ENCODE results near the gene PDZK1IP1.

PDZK1IP1 gene, protein sequence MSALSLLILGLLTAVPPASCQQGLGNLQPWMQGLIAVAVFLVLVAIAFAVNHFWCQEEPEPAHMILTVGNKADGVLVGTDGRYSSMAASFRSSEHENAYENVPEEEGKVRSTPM

DNA sequence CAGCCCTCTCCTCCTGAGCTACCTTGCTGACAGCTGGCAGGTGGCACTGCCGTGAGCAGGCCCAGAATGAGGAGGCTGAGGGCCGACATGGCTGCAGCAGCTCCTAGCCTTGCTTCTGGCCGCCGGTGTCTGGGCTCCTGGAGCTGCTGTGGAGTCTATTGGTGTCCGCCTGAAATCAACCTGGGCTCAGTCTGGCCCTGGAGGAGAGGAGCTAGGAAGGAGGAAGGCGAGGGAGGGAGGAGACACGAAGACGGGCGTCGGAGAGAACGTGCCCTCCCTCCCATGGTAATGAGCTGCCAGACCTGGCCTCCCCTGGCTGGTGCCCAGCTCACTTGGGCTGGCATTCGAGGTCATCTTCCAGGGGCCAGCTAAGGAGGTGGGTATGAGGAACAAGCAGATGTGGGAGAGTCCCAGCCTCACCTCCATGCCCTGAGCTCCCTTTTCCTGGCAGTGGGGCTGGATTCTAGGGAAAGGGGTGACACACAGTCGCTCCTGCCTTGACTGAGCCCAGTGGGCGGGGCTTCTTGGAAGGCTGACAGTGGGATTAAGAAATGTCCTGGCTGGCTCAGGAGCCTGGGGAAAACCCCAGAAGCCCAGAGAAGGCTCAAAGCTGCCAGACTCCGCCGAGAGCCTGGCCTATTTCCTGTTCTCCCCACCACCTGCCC lies at the start of gene PDZK1IP1:
Gene PDZK1IP1 (minus strand): TSS at position 193 of the 665 bp plus-strand sequence. CDS start 104 bp downstream, at position 89.
- Mint-ChIP-seq H3K4me3 (no peak within 1 kb of the TSS), H3K27ac (no peak within 1 kb of the TSS), H3K4me1 (no peaks in the 10 kb centered on the region), H3K27me3 (peaks cover 32% of the 10 kb centered on the region), H3K9me3 (no peaks in the 10 kb centered on the region), H3K36me3 (no peaks in the 10 kb centered on the region)
- CTCF ChIA-PET: interaction anchor here (0.7 to 9.0 kb wide), 5 partner anchors 9 to 244 kb away, joined by 3 to 102 read pairs (median 4); no protein-coding TSS in a partner anchor
- DNase-seq: no peak

DNA sequence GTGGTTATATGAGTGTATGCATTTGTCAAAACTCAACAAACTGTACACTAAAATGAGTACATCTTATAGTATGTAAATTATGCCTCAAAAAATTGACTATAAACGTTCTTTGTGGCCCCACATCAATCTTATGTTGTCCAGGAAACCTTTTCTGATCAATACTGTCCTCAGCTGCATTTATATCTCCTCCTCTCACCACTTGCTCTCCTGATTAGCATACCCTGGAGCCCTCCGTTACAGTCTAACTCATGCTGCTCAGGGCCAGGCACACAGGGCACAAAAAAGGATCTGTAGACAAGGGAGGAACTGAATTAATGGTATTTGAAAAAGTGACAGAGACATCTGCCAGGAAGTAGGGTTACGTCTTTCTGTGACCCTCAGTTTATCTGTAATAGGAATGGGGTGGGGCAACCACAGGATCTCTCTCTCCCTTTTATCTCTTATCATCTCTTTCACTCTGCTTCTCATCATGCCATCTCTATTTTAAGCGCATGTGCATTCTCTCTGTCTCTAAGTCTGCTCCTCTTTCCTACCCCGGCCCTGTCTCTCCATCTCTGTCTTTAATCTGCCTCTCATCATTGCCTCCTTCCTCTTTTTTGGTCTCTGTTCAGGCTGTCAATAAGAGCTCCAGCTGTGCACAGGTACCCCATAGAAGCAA lies 49.2 kb upstream of the PDZK1IP1 start:
- Mint-ChIP-seq H3K4me3 (no peak overlapping the region), H3K36me3 (no peaks in the 10 kb centered on the region), H3K4me1 (peaks cover 27% of the 10 kb centered on the region), H3K9me3 (no peaks in the 10 kb centered on the region), H3K27me3 (peaks cover 85% of the 10 kb centered on the region), H3K27ac (no peak overlapping the region)
- no peak for DNase-seq
- CTCF ChIA-PET: interaction anchor here (1.0 to 1.2 kb wide), 2 partner anchors 46 to 198 kb away, joined by 4 to 5 read pairs; partner anchors contain the start of gene FOXD2

DNA sequence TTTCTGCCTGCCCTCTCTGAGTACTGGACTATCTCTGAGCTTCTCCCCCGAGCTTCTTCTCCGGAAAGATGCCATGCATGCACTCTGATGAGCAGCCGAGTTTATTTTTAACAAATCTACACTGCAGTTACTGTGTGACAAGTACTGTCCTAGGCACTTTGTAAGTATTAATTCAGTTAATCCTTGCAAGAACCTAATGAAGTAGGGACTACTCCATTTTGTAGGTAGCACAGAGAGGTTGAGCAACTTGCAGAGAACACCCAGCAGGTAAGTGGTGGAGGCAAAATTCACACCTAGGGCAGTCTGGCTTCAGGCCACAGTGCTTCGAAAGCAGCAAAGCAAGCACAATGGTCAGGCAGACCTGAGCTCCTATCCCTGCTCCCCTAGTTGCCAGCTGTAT lies 46.0 kb upstream of the PDZK1IP1 start:
- Mint-ChIP-seq H3K27me3 (peaks cover 89% of the 10 kb centered on the region), H3K4me1 (peaks cover 39% of the 10 kb centered on the region), H3K36me3 (peaks cover 4% of the 10 kb centered on the region), H3K27ac (no peak overlapping the region), H3K9me3 (no peaks in the 10 kb centered on the region), H3K4me3 (no peak overlapping the region)
- CTCF ChIA-PET: no interaction called here
- no peak for DNase-seq

DNA sequence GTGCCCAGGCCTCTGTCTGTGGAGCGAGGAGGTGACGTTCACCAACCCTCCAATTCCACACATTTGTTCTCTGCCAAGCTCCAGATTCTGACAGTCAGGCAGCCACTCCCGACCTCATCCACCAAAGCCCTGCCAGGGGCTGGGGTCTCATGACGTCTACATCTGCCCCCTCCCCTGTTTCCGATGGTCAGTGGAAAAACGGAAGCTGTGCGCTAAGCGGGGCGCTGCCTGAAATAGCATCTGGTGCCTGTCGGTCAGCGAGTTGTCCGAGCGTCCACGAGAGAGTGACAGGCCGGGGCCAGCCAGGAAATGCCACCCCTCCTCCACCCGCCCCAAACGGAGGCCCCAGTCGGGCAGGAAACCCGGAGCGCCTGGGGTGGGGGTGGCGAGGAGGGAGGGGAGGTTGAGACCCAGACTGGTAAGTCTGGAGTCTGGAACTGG lies 45.4 kb upstream of the PDZK1IP1 start:
- H3K4me3 Mint-ChIP-seq: no peak overlapping the region
- peaks cover 89% of the 10 kb centered on the region for H3K27me3 Mint-ChIP-seq
- no peaks in the 10 kb centered on the region for H3K9me3 Mint-ChIP-seq
- peaks cover 41% of the 10 kb centered on the region for H3K4me1 Mint-ChIP-seq
- CTCF ChIA-PET: no interaction called here
- DNase-seq: no peak
- no peak overlapping the region for H3K27ac Mint-ChIP-seq
- H3K36me3 Mint-ChIP-seq: peaks cover 4% of the 10 kb centered on the region

DNA sequence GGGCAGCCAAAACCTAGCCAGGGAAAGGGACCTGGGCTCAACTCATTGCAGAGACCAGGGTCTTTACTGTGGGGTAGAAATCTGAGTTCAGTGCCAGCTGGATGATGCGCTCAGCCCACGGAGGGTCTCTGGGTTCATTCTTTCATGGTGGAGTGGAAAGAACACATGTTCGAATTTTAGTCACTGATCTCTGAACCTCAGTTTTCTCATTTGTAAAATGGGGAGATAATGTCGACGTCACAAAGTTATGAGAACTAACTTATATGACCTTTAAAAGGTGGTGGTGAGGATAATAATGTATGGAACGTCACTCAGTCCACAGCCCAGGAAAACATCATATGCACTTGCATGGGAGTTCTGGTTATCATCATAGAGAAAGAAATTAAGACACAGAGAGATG lies 43.4 kb upstream of the PDZK1IP1 start:
- peaks cover 4% of the 10 kb centered on the region for H3K36me3 Mint-ChIP-seq
- no peaks in the 10 kb centered on the region for H3K9me3 Mint-ChIP-seq
- CTCF ChIA-PET: no interaction called here
- H3K27me3 Mint-ChIP-seq: peaks cover 96% of the 10 kb centered on the region
- no peak overlapping the region for H3K4me3 Mint-ChIP-seq
- H3K4me1 Mint-ChIP-seq: peaks cover 37% of the 10 kb centered on the region
- no peak for DNase-seq
- no peak overlapping the region for H3K27ac Mint-ChIP-seq

DNA sequence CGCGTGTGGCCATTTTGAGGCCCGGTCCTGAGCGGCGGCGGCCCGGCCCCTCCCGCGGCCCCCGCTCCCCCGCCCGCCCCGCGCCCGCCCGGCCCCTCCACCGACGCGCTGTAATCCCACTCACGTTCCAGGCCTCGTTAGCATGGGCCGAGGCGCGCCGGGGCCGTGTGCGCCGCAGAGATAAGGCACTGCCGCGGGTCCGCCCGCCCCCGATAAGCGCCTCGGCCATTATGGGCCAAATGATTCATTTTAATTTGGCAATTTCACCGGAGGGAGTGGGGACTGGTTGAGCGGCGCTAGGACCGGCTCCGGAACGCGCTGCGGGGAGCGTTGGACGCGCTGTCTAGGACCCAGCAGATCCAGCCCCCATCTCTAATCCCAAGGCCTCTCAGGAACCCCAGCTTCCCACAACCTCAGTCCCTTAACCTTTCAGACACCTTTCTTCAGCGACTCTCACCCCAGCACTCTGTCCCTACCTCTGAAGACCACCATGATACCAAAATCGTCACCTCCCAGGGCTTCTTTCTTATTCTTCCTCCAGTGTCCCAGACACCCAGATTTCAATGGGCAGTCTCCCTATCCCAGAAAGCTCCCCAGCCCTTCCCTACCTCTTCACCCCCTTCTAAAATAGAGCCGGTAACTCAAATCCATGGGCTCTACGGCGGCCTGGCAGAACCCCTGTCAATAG lies 42.5 kb upstream of the PDZK1IP1 start, which contains the start of gene TAL1:
Gene TAL1 (minus strand): TSS at position 39 of the 688 bp plus-strand sequence. CDS start 6,337 bp downstream, outside the sequence.
- CTCF ChIA-PET: no interaction called here
- Mint-ChIP-seq H3K4me1 (peaks cover 30% of the 10 kb centered on the region), H3K27me3 (peaks cover 99% of the 10 kb centered on the region), H3K36me3 (peaks cover 4% of the 10 kb centered on the region), H3K27ac (peak within 1 kb of the TSS; percentile 74), H3K4me3 (peak within 1 kb of the TSS; percentile 40), H3K9me3 (no peaks in the 10 kb centered on the region)
- no peak for DNase-seq

DNA sequence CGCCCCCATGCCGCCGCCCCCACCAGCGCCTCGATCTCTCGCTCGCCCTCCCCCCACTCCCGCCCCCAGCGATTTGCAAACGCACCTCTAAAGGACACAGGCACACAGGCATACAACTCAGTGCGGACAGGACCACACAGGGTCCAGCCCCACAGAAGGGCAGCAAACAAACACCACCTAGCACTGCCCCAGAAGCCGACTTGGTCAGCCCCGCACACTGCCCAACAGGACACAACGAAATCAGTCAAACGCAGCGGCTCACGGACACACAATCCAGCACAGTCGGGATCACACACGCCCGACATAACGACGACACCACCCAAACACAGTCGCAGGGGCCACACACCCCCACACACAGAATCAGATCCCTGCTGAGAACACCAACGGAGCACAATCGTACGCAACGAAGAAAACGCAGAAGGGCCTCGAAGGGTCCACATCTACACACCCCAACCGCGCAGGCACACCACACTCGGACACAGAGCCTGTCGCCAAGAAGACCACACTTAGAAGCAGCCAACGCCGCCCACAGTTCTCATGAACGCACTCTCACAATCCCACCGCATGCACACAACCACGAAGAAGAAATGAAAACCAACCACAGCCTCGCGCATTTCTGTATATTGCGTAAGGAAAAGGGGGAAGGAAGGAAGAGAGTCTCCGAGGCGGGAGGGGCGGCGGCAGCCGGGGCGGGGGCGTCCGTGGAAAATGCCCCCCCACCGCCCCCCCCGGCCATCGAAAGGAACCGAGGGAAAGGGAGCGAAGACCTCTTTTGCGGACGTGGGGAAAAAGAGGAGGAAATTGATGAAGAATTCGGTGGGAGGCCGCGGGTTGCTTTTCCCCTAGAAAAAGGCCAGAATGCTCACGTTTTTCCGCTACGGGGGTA lies 41.7 kb upstream of the PDZK1IP1 start:
- Mint-ChIP-seq H3K36me3 (peaks cover 4% of the 10 kb centered on the region), H3K4me3 (peak overlapping the region; percentile 40), H3K27me3 (peaks cover 100% of the 10 kb centered on the region), H3K4me1 (peaks cover 28% of the 10 kb centered on the region), H3K9me3 (no peaks in the 10 kb centered on the region), H3K27ac (peak overlapping the region; percentile 46)
- CTCF ChIA-PET: no interaction called here
- DNase-seq: peak; percentile 29

DNA sequence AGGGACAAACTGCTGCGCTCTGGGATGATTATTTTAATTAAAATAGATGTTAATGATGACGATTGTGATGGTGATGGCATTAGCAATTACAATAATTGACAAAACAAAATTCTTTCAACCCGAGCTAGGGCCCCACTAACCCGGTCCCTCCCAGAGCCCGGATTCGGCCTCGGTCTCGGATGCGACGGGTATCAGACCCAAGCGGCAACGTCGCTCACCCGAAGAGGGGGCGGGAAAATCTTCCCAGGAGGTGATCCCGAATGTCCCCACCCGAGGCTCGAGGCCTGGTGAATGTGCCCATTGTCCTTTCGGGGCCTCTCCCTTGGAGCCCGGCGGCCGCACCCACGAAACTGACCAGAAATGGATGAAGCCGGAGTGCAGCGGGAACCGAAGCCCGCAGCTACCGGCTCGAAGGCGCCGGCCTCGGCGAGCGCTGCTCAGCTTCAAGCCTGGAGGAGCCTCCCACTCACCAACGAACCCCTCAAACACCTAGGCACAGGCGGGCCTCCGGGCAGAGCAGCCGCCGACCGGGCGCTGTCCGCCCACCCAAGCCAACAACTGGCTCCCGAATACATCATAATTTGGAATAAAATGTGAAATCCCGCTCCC lies 41.0 kb upstream of the PDZK1IP1 start:
- no peak for DNase-seq
- H3K27ac Mint-ChIP-seq: no peak overlapping the region
- no peak overlapping the region for H3K4me3 Mint-ChIP-seq
- H3K27me3 Mint-ChIP-seq: peaks cover 100% of the 10 kb centered on the region
- H3K36me3 Mint-ChIP-seq: peaks cover 6% of the 10 kb centered on the region
- CTCF ChIA-PET: no interaction called here
- H3K9me3 Mint-ChIP-seq: no peaks in the 10 kb centered on the region
- H3K4me1 Mint-ChIP-seq: peaks cover 31% of the 10 kb centered on the region

DNA sequence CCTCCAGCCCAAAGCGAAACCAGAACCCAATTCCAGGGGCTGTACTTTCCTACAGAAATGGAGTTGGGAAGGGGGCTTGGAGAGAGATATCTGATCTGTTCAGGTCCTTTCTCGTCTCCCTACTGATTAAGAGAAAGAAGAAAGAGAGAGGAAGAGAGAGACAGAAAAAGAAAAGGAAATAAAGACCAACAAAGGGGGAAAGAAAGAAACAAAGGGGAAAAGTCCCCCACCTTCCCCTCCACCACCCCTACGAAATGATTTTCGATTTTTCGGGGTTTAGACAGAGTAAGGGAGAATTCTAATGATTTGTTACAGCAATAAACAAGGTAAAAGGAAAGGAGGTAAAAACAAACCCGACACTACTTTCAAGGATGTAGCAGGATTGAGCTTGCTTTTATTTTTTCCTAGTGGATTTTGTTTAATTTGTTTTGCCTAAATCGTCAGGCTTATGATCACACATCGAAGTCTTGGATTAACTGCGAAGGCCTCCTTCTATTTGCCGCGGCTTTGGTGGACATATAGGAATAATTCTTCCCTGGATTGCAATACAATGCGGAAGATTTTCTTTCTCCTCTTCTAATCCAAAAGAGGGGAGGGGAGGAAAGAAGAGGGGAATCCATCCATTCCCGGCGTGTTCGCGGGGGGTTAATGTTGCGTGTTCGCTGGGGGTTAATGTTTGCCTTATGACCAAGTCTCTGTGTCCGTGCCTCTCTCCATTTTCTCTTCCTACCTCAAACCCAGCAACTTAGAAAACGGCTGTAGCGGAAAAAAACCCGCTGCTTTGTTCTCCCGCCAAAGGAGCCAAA lies 40.3 kb upstream of the PDZK1IP1 start:
- H3K4me1 Mint-ChIP-seq: peaks cover 29% of the 10 kb centered on the region
- peaks cover 6% of the 10 kb centered on the region for H3K36me3 Mint-ChIP-seq
- no peaks in the 10 kb centered on the region for H3K9me3 Mint-ChIP-seq
- DNase-seq: no peak
- CTCF ChIA-PET: no interaction called here
- H3K4me3 Mint-ChIP-seq: no peak overlapping the region
- peak overlapping the region; percentile 28 for H3K27ac Mint-ChIP-seq
- peaks cover 96% of the 10 kb centered on the region for H3K27me3 Mint-ChIP-seq

DNA sequence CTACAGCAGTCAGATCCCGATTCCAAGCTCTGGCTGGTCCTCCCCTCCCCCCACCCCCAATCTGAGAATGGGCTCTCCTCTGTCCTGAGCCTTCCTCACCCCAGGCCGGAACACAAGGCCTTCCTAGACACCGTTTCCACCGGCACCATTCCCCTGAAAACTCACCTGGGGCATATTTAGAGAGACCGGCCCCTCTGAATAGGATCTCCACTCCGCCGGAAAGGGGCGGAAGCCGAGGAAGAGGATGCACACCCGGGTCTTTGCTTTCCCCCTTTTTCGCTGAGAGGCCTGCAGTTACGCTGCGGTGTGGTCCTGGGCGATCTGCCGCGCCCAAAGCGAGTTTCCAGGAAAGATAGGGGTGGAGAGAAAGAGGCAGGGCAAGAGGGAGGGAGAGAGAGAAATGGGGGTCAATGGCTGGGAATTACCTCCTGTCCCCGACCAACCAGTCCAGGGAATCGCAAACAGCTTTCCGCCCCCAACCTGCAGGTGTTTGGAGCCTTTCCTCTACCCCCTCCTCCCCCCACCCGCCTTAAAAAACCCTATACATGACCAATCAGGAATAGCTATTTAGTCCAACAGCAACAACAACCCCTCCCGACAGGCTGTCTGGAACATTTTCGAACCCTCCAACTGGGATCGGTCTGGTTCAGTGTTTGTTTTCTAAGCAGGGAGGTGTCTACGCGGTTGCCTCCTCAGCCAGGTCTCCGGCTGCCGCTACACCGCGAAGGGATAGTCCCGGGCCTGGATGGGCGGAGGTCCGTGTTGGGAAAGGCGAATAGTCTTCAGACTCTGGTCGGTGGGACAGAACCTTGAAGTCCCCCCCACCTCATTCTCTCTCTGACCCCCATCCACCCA lies 39.4 kb upstream of the PDZK1IP1 start:
- Mint-ChIP-seq H3K27me3 (peaks cover 88% of the 10 kb centered on the region), H3K4me3 (no peak overlapping the region), H3K36me3 (peaks cover 6% of the 10 kb centered on the region), H3K4me1 (peaks cover 28% of the 10 kb centered on the region), H3K9me3 (no peaks in the 10 kb centered on the region), H3K27ac (no peak overlapping the region)
- CTCF ChIA-PET: interaction anchor here (0.8 kb wide), 1 partner anchor 50 kb away, joined by 3 read pairs; no protein-coding TSS in a partner anchor
- no peak for DNase-seq

DNA sequence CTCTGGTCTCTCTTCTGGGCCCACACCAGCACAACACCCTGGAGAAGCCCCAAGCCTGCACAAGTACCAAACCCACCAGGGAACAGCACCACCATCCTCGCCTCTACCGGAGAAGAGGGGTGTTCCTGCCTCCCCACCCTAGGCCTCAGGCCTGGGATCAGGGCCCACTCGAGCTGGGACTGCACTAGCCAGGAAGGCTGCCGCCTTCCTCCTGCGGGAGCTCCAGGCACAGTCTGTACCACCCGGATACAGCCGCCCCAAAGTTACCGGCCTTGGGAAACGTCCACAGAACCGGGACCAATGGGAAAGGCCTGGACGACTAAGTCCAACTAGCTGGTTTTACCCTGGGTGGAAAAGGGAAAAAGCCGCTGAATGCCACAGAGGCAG lies 38.8 kb upstream of the PDZK1IP1 start:
- DNase-seq: no peak
- no peak overlapping the region for H3K4me3 Mint-ChIP-seq
- peaks cover 82% of the 10 kb centered on the region for H3K27me3 Mint-ChIP-seq
- H3K27ac Mint-ChIP-seq: no peak overlapping the region
- H3K36me3 Mint-ChIP-seq: peaks cover 6% of the 10 kb centered on the region
- no peaks in the 10 kb centered on the region for H3K9me3 Mint-ChIP-seq
- CTCF ChIA-PET: interaction anchor here (0.8 kb wide), 1 partner anchor 49 kb away, joined by 3 read pairs; no protein-coding TSS in a partner anchor
- H3K4me1 Mint-ChIP-seq: peaks cover 26% of the 10 kb centered on the region
